Endothelial cell of umbilical vein (primary cell): ENCODE data around the gene CAPN15. TPM values are rescaled to one million over a fixed set of nuclear protein-coding genes. Genes with fewer than 3 reads are reported as not detected.

Experiments used
- BruUV-seq: library from RNA; stranded (reverse); fragments of 400-500 nt; replicated peaks from 2 replicates; lab custom pipeline; 2021; lab: Mats Ljungman, UMichigan
- CTCF ChIA-PET: fragments of 300-600, 350-600 bp; sonication (Branson Sonifier 250); formaldehyde crosslinking; loops from one replicate; lab custom pipeline; 2021; ENCODE audit warnings: antibody characterized with exemption, inconsistent platforms; lab: Charles Lee
- POLR2A ChIA-PET: fragments of 300-600, 350-600 bp; sonication (Branson Sonifier 250); formaldehyde crosslinking; loops from one replicate; lab custom pipeline; 2021; ENCODE audit warnings: antibody characterized with exemption, inconsistent platforms; lab: Charles Lee
- DNase-seq: peaks from one replicate; pipeline ENCODE4 v3.0.0-alpha.2; 2011; ENCODE audit warnings: low read depth, low spot score
- FAIRE-seq: peaks from 2 replicates; lab custom pipeline; 2011; peaks lifted over from hg19 to GRCh38; lab: Jason Lieb, UNC
- H2AFZ ChIP-seq: 2 replicates; pipeline ENCODE4 v1.6.0; 2012; ENCODE audit warnings: low read depth, low read length, control low read depth, inconsistent platforms
- H3K27ac ChIP-seq: 2 replicates; pipeline ENCODE4 v1.5.1; 2011; ENCODE audit warnings: low read depth, mild to moderate bottlenecking, control low read depth, low read length, moderate library complexity; ENCODE audit not compliant: insufficient read depth
- H3K27me3 ChIP-seq, 2 experiments: 2 replicates each; pipeline versions ENCODE4 v1.6.0 to v1.6.1; 2011; ENCODE audit warnings: low read length in 2 of 2, mixed read lengths in 1 of 2; ENCODE audit not compliant: control insufficient read depth in 2 of 2, insufficient read depth in 2 of 2
- H3K36me3 ChIP-seq, 2 experiments: 2 replicates in 1 of 2; 3 replicates in 1 of 2; pipeline ENCODE4 v1.5.1; 2011; ENCODE audit warnings: low read length in 2 of 2, mild to moderate bottlenecking in 1 of 2, moderate library complexity in 1 of 2; ENCODE audit not compliant: control insufficient read depth in 2 of 2, insufficient read depth in 2 of 2; ENCODE audit errors: extremely low read depth in 1 of 2
- H3K4me1 ChIP-seq: 3 replicates; pipeline ENCODE4 v1.5.1; 2011; ENCODE audit warnings: mild to moderate bottlenecking, low read length; ENCODE audit not compliant: control insufficient read depth, insufficient read depth; ENCODE audit errors: extremely low read depth
- H3K4me2 ChIP-seq: 2 replicates; pipeline ENCODE4 v1.6.1; 2011; ENCODE audit warnings: low read length, control low read depth, mixed read lengths; ENCODE audit not compliant: insufficient read depth
- H3K4me3 ChIP-seq, 3 experiments: fragments of 200-600 bp in 1 of 3; sonication (generic), shearing (Covaris generic) in 1 of 3; replicated peaks in 1 of 3; 2 replicates each; pipeline ENCODE4 v1.5.1; 2011 to 2016; ENCODE audit warnings: control low read depth in 3 of 3, low read length in 3 of 3, mild to moderate bottlenecking in 2 of 3, inconsistent platforms in 1 of 3, low read depth in 1 of 3, moderate library complexity in 1 of 3; ENCODE audit not compliant: insufficient read depth in 1 of 3
- H3K79me2 ChIP-seq: 2 replicates; pipeline ENCODE4 v1.6.0; 2012; ENCODE audit warnings: low read length, inconsistent platforms; ENCODE audit not compliant: control insufficient read depth, insufficient read depth
- H3K9ac ChIP-seq: replicated peaks from 2 replicates; pipeline ENCODE3; 2011; ENCODE audit warnings: low read length, control low read depth; ENCODE audit not compliant: insufficient read depth; ENCODE audit errors: extremely low read depth
- H3K9me1 ChIP-seq: replicated peaks from 3 replicates; pipeline ENCODE4 v1.6.0; 2011; ENCODE audit warnings: mild to moderate bottlenecking, low read length; ENCODE audit not compliant: control insufficient read depth, insufficient read depth; ENCODE audit errors: extremely low read depth
- H3K9me3 ChIP-seq: replicated peaks from 2 replicates; pipeline ENCODE4 v1.5.1; 2012; ENCODE audit warnings: low read length, inconsistent platforms; ENCODE audit not compliant: control insufficient read depth, insufficient read depth
- H4K20me1 ChIP-seq: replicated peaks from 2 replicates; pipeline ENCODE3; 2011; ENCODE audit warnings: mild to moderate bottlenecking, low read length; ENCODE audit not compliant: control insufficient read depth, insufficient read depth; ENCODE audit errors: extremely low read depth
- EZH2 ChIP-seq: IDR thresholded peaks from 2 replicates; pipeline ENCODE4 v1.6.1; 2012; ENCODE audit warnings: borderline replicate concordance, low read depth, mild to moderate bottlenecking, moderate library complexity, low read length, inconsistent platforms; ENCODE audit not compliant: severe bottlenecking
- FOS ChIP-seq: IDR thresholded peaks from 2 replicates; pipeline ENCODE4 v1.6.1; 2011; ENCODE audit warnings: mild to moderate bottlenecking, low read length, moderate library complexity, borderline replicate concordance; ENCODE audit not compliant: insufficient read depth
- GATA2 ChIP-seq: IDR thresholded peaks from 2 replicates; pipeline ENCODE4 v1.7.0; 2011; ENCODE audit warnings: low read depth, mild to moderate bottlenecking, moderate library complexity, mixed read lengths, low read length; ENCODE audit not compliant: insufficient read length, insufficient read depth
- JUN ChIP-seq: IDR thresholded peaks from 2 replicates; pipeline ENCODE4 v1.6.1; 2011; ENCODE audit warnings: borderline replicate concordance, low read depth; ENCODE audit not compliant: insufficient read length, insufficient read depth
- MYC ChIP-seq: IDR thresholded peaks from one replicate; pipeline ENCODE4 v1.6.1; 2011; ENCODE audit warnings: mild to moderate bottlenecking, low read depth, low read length
- POLR2A ChIP-seq: IDR thresholded peaks from 2 replicates; pipeline ENCODE4 v1.6.1; 2012; ENCODE audit warnings: low read depth, mild to moderate bottlenecking, control low read depth, low read length
- POLR2AphosphoS5 ChIP-seq: IDR thresholded peaks from 2 replicates; pipeline ENCODE4 v1.6.1; 2012; ENCODE audit warnings: low read depth, mild to moderate bottlenecking, control low read depth, low read length, moderate library complexity; ENCODE audit not compliant: insufficient read depth
- dilution Hi-C: fragments of 300-500 bp; cut with MboI; formaldehyde crosslinking; loops from one replicate; pipeline ENCODE4 v1.15.0; 2019; ENCODE audit warnings: low sequenced_read_pairs; ENCODE audit not compliant: extremely low pct_ligation_motif_present
- intact Hi-C: fragments of 100-400 bp; cut with micrococcal nuclease; formaldehyde crosslinking; loops from one replicate; pipeline ENCODE4 v1.10.0; 2022
- polyA plus RNA-seq, 4 experiments: library from polyadenylated mRNA; depleted of rRNA in 3 of 4; stranded (reverse) in 3 of 4; unstranded in 1 of 4; fragments of >200 nt; gene quantifications; 2 replicates each; pipeline versions ENCODE4 v1.2.1 to v1.2.3, GENCODE V29; 2011 to 2012; ENCODE audit warnings: missing spikeins in 1 of 4
- total RNA-seq: library from RNA; stranded (reverse); gene quantifications from 2 replicates; pipeline ENCODE4 v1.2.3, GENCODE V29; 2021
- TF ChIP-seq, protein P1 (sequence below), 2 donors: IDR thresholded peaks; 1 replicate in 1 of 2; 2 replicates in 1 of 2; pipeline ENCODE4 v1.5.1; 2011; ENCODE audit warnings: low read length in 2 of 2, mild to moderate bottlenecking in 2 of 2, moderate library complexity in 2 of 2, control low read depth in 1 of 2, inconsistent platforms in 1 of 2, low read depth in 1 of 2; ENCODE audit not compliant: insufficient read depth in 1 of 2; ENCODE audit errors: extremely low read depth in 1 of 2
- TF ChIP-seq, protein P2 (sequence below): IDR thresholded peaks from 2 replicates; pipeline ENCODE4 v1.6.1; 2011; ENCODE audit not compliant: insufficient read depth, insufficient read length

The CAPN15 gene
- total and polyA plus RNA-seq, 2 donors (not counting 3 experiments of a cell fraction or from before 2014, with no cell fraction given): 33.9 to 65.0 TPM

DNA sequence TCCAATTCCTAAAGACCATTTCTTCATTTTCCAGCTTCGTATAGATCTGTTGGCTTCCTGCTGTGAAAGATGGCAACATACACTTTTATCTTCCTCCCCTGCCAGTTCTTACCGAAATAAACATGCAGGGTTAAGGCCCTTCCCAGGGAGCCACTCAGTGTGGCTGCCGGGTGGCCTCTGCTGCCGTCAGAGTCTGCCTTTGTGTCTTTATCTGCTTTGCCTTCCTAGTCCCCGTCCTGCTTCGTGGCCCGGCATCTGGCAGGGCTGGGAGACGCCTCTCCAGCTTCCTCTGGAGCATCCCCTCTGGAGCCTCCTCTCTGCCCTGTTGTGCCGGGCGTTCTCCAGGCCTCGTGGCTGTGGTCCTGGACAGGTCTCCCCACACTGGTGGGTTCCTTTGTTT is 30.3 kb upstream of the CAPN15 start:
- DNase-seq (no peak), FAIRE-seq (no peak)
- POLR2A ChIA-PET: no interaction called here
- no peak overlapping the region for H3K4me2 ChIP-seq
- CTCF ChIA-PET: interaction anchor here (0.9 to 1.5 kb wide), 4 partner anchors 9 to 101 kb away, joined by 3 to 4 read pairs (median 3); no protein-coding TSS in a partner anchor
- peaks cover 0 to 9% of the 10 kb centered on the region in 2 experiments for H3K36me3 ChIP-seq
- no peak overlapping the region for H3K9ac ChIP-seq
- H3K79me2 ChIP-seq: no peaks in the 10 kb centered on the region
- H3K4me1 ChIP-seq: no peaks in the 10 kb centered on the region
- no peak overlapping the region for H3K27ac ChIP-seq
- no peak for TF ChIP-seq EZH2
- TF ChIP-seq, protein P1, sequence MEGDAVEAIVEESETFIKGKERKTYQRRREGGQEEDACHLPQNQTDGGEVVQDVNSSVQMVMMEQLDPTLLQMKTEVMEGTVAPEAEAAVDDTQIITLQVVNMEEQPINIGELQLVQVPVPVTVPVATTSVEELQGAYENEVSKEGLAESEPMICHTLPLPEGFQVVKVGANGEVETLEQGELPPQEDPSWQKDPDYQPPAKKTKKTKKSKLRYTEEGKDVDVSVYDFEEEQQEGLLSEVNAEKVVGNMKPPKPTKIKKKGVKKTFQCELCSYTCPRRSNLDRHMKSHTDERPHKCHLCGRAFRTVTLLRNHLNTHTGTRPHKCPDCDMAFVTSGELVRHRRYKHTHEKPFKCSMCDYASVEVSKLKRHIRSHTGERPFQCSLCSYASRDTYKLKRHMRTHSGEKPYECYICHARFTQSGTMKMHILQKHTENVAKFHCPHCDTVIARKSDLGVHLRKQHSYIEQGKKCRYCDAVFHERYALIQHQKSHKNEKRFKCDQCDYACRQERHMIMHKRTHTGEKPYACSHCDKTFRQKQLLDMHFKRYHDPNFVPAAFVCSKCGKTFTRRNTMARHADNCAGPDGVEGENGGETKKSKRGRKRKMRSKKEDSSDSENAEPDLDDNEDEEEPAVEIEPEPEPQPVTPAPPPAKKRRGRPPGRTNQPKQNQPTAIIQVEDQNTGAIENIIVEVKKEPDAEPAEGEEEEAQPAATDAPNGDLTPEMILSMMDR (IDR thresholded peaks at IDR 0.05; ENCODE audit: extremely low read depth in 1 of 2, insufficient read depth in 1 of 2, low read depth in 1 of 2, low read length in 2 of 2): no peak
- TF ChIP-seq POLR2A: no peak
- no peak for TF ChIP-seq GATA2
- no peak for TF ChIP-seq POLR2AphosphoS5
- TF ChIP-seq JUN: no peak
- TF ChIP-seq, protein P2, sequence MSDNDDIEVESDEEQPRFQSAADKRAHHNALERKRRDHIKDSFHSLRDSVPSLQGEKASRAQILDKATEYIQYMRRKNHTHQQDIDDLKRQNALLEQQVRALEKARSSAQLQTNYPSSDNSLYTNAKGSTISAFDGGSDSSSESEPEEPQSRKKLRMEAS: no peak
- no peak for TF ChIP-seq MYC
- TF ChIP-seq FOS: no peak
- no TSS peak for BruUV-seq
- intact Hi-C loops: loop anchor here (5.0 kb wide), 1 partner anchor 70 kb away; the partner anchor contains the start of gene RAB11FIP3
- H3K9me3 ChIP-seq: no peaks in the 10 kb centered on the region
- no peaks in the 10 kb centered on the region for H3K27me3 ChIP-seq
- dilution Hi-C loops: no loop called here
- H3K9me1 ChIP-seq: no peaks in the 10 kb centered on the region
- no peak overlapping the region for H3K4me3 ChIP-seq
- no peaks in the 10 kb centered on the region for H4K20me1 ChIP-seq
- no peak overlapping the region for H2AFZ ChIP-seq
